NB4 (cell line): ENCODE results near the gene CCDC85A.

ENCODE experiments used
- POLR2A ChIP-seq: IDR thresholded peaks from 2 replicates; pipeline ENCODE4 v1.6.1; 2011; ENCODE audit warnings: mild to moderate bottlenecking; ENCODE audit not compliant: insufficient read length; ENCODE audit errors: extremely low read depth
- TF ChIP-seq, protein P1 (sequence below): IDR thresholded peaks from one replicate; pipeline ENCODE4 v1.5.1; 2012; ENCODE audit warnings: low read depth, low read length
- TF ChIP-seq, protein P2 (sequence below): IDR thresholded peaks from 2 replicates; pipeline ENCODE4 v1.6.1; 2011; ENCODE audit warnings: low read depth, low read length

DNA sequence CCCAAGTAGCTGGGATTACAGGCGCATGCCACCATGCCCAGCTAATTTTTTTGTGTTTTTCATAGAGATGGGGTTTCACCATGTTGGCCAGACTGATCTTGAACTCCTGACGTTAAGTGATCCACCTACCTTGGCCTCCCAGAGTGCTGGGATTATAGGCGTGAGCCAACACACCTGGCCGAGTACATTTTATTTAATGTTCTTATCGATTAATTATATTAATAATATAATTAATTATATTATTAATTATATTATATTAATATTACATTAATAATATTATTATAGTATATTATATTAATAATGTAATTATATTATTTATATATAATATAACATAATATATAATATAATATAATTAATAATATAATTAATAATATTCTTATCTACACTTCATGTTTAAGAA lies 101.4 kb downstream of the CCDC85A start:
- TF ChIP-seq, protein P1, sequence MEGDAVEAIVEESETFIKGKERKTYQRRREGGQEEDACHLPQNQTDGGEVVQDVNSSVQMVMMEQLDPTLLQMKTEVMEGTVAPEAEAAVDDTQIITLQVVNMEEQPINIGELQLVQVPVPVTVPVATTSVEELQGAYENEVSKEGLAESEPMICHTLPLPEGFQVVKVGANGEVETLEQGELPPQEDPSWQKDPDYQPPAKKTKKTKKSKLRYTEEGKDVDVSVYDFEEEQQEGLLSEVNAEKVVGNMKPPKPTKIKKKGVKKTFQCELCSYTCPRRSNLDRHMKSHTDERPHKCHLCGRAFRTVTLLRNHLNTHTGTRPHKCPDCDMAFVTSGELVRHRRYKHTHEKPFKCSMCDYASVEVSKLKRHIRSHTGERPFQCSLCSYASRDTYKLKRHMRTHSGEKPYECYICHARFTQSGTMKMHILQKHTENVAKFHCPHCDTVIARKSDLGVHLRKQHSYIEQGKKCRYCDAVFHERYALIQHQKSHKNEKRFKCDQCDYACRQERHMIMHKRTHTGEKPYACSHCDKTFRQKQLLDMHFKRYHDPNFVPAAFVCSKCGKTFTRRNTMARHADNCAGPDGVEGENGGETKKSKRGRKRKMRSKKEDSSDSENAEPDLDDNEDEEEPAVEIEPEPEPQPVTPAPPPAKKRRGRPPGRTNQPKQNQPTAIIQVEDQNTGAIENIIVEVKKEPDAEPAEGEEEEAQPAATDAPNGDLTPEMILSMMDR: no peak
- TF ChIP-seq POLR2A: no peak
- TF ChIP-seq, protein P2, sequence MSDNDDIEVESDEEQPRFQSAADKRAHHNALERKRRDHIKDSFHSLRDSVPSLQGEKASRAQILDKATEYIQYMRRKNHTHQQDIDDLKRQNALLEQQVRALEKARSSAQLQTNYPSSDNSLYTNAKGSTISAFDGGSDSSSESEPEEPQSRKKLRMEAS: no peak
